ENCODE data around the gene IMMP2L. TPM values are rescaled to one million over a fixed set of nuclear protein-coding genes. Genes with fewer than 3 reads are reported as not detected.
A peak's percentile ranks its signal among the peaks of the same experiment; 100 is the strongest.

IMMP2L gene
- total RNA-seq, 2 donors from 2014 or later: 10.9 to 12.7 TPM

- Mint-ChIP-seq H3K4me3 (no peak overlapping the region), H3K4me1 (ENCODE audit: low read depth in 2 of 2) (no peaks in the 10 kb centered on the region), H3K9me3 (no peaks in the 10 kb centered on the region), H3K27me3 (no peaks in the 10 kb centered on the region), H3K36me3 (no peaks in the 10 kb centered on the region), H3K27ac (no peak overlapping the region)
- DNase-seq (ENCODE audit: low spot score) (no peak), ATAC-seq (no peak)
Measured at GRCh38 chr7:111105269-111105668, 457.0 kb downstream of the IMMP2L start.

GRCh38 chr7:111104710-111105109 is 457.6 kb downstream of the IMMP2L start:
- H3K4me3 Mint-ChIP-seq: no peak overlapping the region

GRCh38 chr7:111103678-111104274 is 458.5 kb downstream of the IMMP2L start:
- Mint-ChIP-seq H3K9me3 (no peaks in the 10 kb centered on the region), H3K4me1 (ENCODE audit: low read depth in 2 of 2) (no peaks in the 10 kb centered on the region), H3K27me3 (no peaks in the 10 kb centered on the region), H3K36me3 (no peaks in the 10 kb centered on the region), H3K4me3 (no peak overlapping the region), H3K27ac (no peak overlapping the region)
- DNase-seq (ENCODE audit: low spot score): no peak
- ATAC-seq: no peak

More at GRCh38 chr7:111104710-111105109, 457.6 kb downstream of the IMMP2L start:
- Mint-ChIP-seq H3K27ac (no peak overlapping the region), H3K4me1 (ENCODE audit: low read depth in 2 of 2) (no peaks in the 10 kb centered on the region), H3K27me3 (no peaks in the 10 kb centered on the region), H3K36me3 (no peaks in the 10 kb centered on the region), H3K9me3 (no peaks in the 10 kb centered on the region)
- DNase-seq (ENCODE audit: low spot score) (no peak), ATAC-seq (no peak)

GRCh38 chr7:111103136-111103535 is 459.2 kb downstream of the IMMP2L start:
- Mint-ChIP-seq H3K27ac (no peak overlapping the region), H3K9me3 (no peaks in the 10 kb centered on the region), H3K27me3 (no peaks in the 10 kb centered on the region), H3K36me3 (no peaks in the 10 kb centered on the region), H3K4me3 (no peak overlapping the region), H3K4me1 (ENCODE audit: low read depth in 2 of 2) (no peaks in the 10 kb centered on the region)
- DNase-seq (ENCODE audit: low spot score) (no peak), ATAC-seq (no peak)

- no peaks in the 10 kb centered on the region for H3K36me3 Mint-ChIP-seq
- H3K27ac Mint-ChIP-seq: no peak overlapping the region
- no peaks in the 10 kb centered on the region for H3K4me1 Mint-ChIP-seq (ENCODE audit: low read depth in 2 of 2)
- no peaks in the 10 kb centered on the region for H3K27me3 Mint-ChIP-seq
- ATAC-seq (no peak), DNase-seq (ENCODE audit: low spot score) (no peak)
- H3K4me3 Mint-ChIP-seq: no peak overlapping the region
- H3K9me3 Mint-ChIP-seq: no peaks in the 10 kb centered on the region
Measured at GRCh38 chr7:111101856-111102646, 460.2 kb downstream of the IMMP2L start.

- Mint-ChIP-seq H3K9me3 (no peaks in the 10 kb centered on the region), H3K4me1 (ENCODE audit: low read depth in 2 of 2) (no peaks in the 10 kb centered on the region), H3K36me3 (no peaks in the 10 kb centered on the region), H3K27ac (no peak overlapping the region), H3K4me3 (no peak overlapping the region), H3K27me3 (no peaks in the 10 kb centered on the region)
- no peak for DNase-seq (ENCODE audit: low spot score)
- ATAC-seq: no peak
Measured at GRCh38 chr7:111098926-111099250, 463.4 kb downstream of the IMMP2L start.

GRCh38 chr7:111098011-111098925 is 464.0 kb downstream of the IMMP2L start:
- Mint-ChIP-seq H3K4me1 (ENCODE audit: low read depth in 2 of 2) (peaks cover 4 to 5% of the 10 kb centered on the region in 2 donors), H3K4me3 (no peak overlapping the region), H3K27ac (no peak overlapping the region), H3K36me3 (no peaks in the 10 kb centered on the region), H3K9me3 (no peaks in the 10 kb centered on the region), H3K27me3 (no peaks in the 10 kb centered on the region)
- no peak for DNase-seq (ENCODE audit: low spot score)
- ATAC-seq: peak; percentile 58 to 74

GRCh38 chr7:111096997-111097396 is 465.3 kb downstream of the IMMP2L start:
- Mint-ChIP-seq H3K9me3 (no peaks in the 10 kb centered on the region), H3K4me1 (ENCODE audit: low read depth in 2 of 2) (peaks cover 9 to 17% of the 10 kb centered on the region in 2 donors), H3K27me3 (no peaks in the 10 kb centered on the region), H3K36me3 (no peaks in the 10 kb centered on the region), H3K4me3 (no peak overlapping the region), H3K27ac (no peak overlapping the region)
- ATAC-seq: no peak
- DNase-seq (ENCODE audit: low spot score): no peak

GRCh38 chr7:111094419-111094818 is 467.9 kb downstream of the IMMP2L start:
- Mint-ChIP-seq H3K9me3 (no peaks in the 10 kb centered on the region), H3K36me3 (no peaks in the 10 kb centered on the region), H3K4me3 (peak overlapping the region; percentile 78), H3K27me3 (no peaks in the 10 kb centered on the region), H3K4me1 (ENCODE audit: low read depth in 2 of 2) (peaks cover 13 to 24% of the 10 kb centered on the region in 2 donors), H3K27ac (peak overlapping the region; percentile 48 to 87)
- no peak for DNase-seq (ENCODE audit: low spot score)
- no peak for ATAC-seq

- no peak for ATAC-seq
- Mint-ChIP-seq H3K4me1 (ENCODE audit: low read depth in 2 of 2) (peaks cover 13 to 24% of the 10 kb centered on the region in 2 donors), H3K27me3 (no peaks in the 10 kb centered on the region), H3K36me3 (no peaks in the 10 kb centered on the region), H3K9me3 (no peaks in the 10 kb centered on the region), H3K4me3 (peak overlapping the region; percentile 78), H3K27ac (peak overlapping the region; percentile 48 to 87)
- no peak for DNase-seq (ENCODE audit: low spot score)
Measured at GRCh38 chr7:111093496-111093895, 468.8 kb downstream of the IMMP2L start.

- no peak for DNase-seq (ENCODE audit: low spot score)
- H3K27ac Mint-ChIP-seq: peak overlapping the region; percentile 48 to 87
- no peaks in the 10 kb centered on the region for H3K9me3 Mint-ChIP-seq
- peak; percentile 50 to 59 for ATAC-seq
- H3K27me3 Mint-ChIP-seq: no peaks in the 10 kb centered on the region
- peaks cover 19 to 33% of the 10 kb centered on the region in 2 donors for H3K4me1 Mint-ChIP-seq (ENCODE audit: low read depth in 2 of 2)
- H3K4me3 Mint-ChIP-seq: peak overlapping the region; percentile 78
- H3K36me3 Mint-ChIP-seq: no peaks in the 10 kb centered on the region
Measured at GRCh38 chr7:111092406-111093236, 469.7 kb downstream of the IMMP2L start.

GRCh38 chr7:111091593-111092358 is 470.5 kb downstream of the IMMP2L start:
- Mint-ChIP-seq H3K27me3 (no peaks in the 10 kb centered on the region), H3K4me3 (peak overlapping the region; percentile 78), H3K9me3 (no peaks in the 10 kb centered on the region), H3K36me3 (no peaks in the 10 kb centered on the region), H3K27ac (peak overlapping the region; percentile 48 to 87), H3K4me1 (ENCODE audit: low read depth in 2 of 2) (peaks cover 20 to 35% of the 10 kb centered on the region in 2 donors)
- ATAC-seq (peak; percentile 56 to 77), DNase-seq (ENCODE audit: low spot score) (no peak)
